Stimulated activated CD4-positive, alpha-beta T cell treated with anti-CD3 and anti-CD28 coated beads, TNF-alpha, amount 100 ng/mL, for 24 hours (primary cell): ENCODE results near the gene EXD3.
"Not testable (repeated sequence)": the region's sequence is repeated elsewhere in the genome, so short reads cannot be mapped to it uniquely, and the experiment has no call there.

Source experiments
- DNase-seq, 3 experiments: peaks; one replicate each; pipeline ENCODE4 v3.0.0-alpha.2; 2020; ENCODE audit warnings: low read depth in 3 of 3

EXD3 gene

GRCh38 chr9:137379761-137380161 lies 43.2 kb downstream of the EXD3 start:
- no peak for DNase-seq

DNA sequence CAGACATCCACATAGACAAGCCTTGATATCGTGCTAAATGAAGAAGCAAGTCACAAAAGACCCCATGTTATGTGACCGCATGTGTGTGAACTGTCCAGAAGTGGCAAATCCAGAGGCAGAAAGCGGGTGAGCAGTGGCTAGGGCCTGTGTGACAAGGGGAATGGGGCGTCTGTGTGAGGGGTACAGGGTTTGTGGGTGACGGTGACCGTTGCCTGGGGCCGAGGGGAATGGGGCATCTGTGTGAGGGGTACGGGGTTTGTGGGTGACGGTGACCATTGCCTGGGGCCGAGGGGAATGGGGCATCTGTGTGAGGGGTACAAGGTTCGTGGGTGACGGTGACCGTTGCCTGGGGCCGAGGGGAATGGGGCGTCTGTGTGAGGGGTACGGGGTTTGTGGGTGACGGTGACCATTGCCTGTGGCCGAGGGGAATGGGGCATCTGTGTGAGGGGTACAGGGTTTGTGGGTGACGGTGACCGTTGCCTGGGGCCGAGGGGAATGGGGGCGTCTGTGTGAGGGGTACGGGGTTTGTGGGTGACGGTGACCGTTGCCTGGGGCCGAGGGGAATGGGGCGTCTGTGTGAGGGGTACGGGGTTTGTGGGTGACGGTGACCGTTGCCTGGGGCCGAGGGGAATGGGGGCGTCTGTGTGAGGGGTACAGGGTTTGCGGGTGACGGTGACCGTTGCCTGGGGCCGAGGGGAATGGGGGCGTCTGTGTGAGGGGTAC lies 44.1 kb downstream of the EXD3 start:
- not testable (repeated sequence) for DNase-seq

- DNase-seq = no peak
These were observed 46.6 kb downstream of the EXD3 start for GRCh38 chr9:137376386-137376785.

GRCh38 chr9:137375321-137376058 lies 47.5 kb downstream of the EXD3 start:
- DNase-seq = no peak

- DNase-seq = no peak
These were observed 48.7 kb downstream of the EXD3 start for GRCh38 chr9:137374131-137374845.

DNA sequence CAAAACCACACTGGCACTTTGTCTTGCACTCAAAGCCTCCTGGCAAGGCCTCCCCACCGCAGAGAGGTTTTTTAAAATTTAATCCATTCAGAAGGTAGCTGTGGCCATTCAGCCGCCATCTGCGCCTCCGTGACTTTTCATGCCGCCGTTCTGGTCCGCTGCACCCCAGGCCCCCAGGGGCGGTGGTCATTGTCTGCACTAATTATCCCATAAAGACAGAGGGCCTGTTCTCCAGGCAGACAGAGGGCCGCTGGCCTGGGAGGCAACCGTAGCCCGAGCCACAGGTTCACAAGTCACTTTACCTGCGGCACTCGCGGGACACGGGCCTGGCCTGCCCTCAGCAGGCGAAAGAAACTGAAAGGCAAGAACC lies 49.4 kb downstream of the EXD3 start:
- DNase-seq = no peak

DNA sequence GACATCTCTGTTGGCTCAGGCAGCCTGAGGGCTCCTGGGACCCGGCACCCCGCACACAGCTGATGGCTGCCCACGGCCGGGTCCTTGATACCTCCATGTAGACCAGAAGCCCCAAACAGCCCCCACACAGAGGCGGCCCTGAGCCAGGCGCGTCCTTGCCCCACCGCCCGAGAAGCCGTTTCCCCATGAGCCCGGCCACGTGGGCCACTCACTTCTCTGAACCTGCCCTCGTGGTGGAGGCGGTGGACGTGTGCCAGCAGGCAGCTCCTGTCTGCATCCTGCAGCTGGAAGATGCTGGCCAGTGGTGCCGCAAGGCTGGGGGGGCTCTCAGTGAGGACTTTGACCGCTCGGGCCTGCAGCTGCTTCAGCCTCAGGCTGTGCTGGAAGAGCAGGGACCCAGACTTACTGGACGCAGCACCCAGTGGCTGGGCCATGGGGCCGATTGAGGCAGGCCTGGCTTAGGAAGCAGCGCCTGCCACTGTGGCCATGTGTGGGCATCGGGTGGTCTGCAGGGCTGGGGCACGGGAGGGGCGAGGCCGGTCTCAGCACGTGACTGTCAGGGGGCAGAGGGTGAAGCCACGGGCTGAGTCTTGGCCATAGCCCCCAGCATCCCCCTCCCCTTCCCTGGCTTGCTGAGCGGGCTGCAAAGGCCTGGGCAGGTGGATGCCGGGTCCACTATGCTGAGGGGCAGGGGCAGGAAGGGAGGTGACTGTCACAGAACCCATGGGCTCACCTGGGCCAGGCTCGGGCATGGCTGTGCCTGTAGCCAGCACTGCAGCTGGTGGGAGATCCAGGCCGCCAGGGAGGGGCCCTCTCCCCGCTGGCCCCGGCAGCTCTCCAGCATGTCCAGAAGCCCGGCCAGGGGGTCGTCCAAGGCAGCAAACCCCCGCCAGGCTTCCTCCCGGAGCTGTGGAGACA lies 50.0 kb downstream of the EXD3 start:
- no peak for DNase-seq

DNA sequence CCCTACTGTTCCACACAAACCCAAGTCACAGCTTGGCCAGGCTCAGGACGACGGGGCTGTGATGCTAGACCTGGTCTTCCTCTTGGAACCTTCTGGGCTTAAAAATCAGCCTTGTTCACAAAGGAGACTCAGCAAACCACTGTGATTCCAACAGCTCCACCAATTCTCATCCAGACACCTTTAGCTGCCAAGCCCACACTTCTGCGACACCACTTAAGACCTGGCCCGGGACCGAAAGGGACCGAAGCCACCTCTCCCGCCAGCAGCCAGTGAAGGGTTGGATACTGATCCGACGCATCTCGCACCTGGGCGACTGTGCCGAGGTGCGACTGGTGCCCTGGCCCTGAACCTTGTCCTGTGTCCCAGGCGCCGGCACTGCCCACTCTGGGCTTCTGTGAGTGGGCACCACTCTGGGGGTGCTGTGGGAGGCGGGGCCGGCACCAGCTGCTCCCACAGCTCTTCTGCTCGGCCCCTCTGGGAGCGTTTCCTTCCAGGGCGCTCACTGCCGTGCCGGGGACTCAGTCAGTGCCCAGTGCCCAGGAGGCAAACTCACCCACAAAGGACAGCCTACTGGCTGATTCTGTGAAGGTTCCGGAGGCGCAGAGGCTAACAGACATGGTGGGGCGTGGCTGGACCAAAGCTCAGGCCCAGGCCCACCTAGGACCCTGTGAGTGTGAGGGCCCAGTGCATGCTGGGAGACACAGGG lies 50.9 kb downstream of the EXD3 start:
- DNase-seq = no peak

DNA sequence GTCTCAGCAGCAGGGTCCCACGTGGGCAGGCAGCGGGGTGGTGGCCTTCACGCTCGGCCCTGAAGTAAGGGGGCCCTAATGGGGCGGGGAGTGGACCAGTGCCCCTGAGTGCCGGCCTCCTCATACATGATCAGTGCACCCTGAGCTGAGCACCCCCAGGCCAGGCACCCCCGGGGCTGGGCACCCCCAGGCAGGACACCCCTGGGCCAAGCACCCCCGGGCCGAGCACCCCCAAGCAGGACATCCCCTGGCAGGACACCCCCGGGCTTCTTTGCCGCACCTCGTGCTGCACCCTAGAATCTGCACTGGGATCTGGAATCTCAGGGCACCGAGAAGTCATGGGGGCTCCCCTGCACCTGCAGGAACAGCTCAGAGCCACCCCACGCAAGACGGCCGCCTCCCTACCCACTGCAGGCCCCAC lies 51.4 kb downstream of the EXD3 start:
- DNase-seq = no peak

- DNase-seq = no peak
These were observed 52.0 kb downstream of the EXD3 start for GRCh38 chr9:137370865-137371520.

- no peak for DNase-seq
These were observed 52.8 kb downstream of the EXD3 start for GRCh38 chr9:137369911-137370764.

DNA sequence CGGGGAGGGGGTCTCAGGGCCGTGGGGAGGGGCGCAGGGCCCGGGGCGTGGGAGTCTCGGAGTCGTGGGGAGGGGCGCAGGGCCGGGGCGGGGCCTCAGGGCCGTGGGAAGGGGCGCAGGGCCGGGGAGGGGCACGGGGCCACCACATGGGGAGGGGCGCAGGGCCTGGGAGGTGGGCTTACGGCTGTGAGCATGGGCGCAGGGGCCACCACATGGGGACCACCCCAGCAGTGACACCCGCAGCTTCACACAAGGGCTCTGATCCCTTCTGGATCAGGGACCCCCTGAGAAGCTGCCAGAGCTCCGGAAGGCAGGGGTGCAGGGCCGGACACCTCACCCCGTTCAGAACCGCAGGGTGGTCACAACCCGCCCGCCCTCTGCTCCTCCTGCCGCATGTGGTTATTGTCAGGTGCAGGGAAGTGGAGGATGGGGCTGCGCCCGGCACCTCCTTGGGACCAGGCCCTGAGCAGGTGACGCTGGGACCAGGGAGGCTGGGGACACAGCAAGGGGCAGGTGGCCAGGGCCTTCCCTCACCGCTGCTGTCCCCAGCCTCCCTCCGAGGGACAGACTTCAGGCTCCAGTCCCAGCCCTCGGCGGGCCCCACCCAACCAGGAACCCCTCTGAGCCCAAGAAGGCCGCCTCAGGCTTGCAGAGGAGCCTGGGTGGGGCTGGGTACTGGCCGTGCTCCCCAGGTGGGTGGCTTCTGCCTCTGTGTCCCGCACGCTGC lies 53.7 kb downstream of the EXD3 start:
- no peak for DNase-seq

DNA sequence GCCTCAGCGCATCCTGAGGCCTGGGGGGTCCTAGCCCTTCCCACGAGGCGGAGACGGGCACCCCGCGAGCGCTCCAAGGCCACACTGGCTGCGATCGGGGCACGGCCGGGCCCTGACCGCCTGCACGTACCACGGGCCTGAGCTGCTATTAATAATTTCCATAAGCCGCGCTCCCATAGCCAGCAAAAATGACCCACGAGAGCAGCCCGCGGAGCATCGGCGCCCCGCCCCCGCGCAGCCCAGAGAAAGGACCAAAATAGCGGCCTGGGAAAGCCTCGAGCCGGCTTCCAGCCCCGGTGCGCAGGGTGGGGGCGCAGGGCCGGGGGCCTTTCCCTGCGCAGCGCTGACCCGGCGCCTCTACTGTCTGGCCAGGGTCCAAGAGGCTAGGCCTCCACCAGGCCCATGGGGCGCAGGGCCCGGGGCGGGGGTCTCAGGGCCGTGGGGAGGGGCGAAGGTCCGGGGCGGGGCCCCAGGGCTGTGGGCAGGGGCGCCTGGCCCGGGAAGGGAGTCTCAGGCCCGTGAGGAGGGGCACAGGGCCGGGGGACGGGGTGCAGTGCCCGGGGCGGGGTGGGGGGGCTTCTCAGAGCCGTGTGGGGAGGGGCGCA lies 54.4 kb downstream of the EXD3 start:
- DNase-seq = no peak

GRCh38 chr9:137367506-137368430 lies 55.2 kb downstream of the EXD3 start:
- no peak for DNase-seq

DNA sequence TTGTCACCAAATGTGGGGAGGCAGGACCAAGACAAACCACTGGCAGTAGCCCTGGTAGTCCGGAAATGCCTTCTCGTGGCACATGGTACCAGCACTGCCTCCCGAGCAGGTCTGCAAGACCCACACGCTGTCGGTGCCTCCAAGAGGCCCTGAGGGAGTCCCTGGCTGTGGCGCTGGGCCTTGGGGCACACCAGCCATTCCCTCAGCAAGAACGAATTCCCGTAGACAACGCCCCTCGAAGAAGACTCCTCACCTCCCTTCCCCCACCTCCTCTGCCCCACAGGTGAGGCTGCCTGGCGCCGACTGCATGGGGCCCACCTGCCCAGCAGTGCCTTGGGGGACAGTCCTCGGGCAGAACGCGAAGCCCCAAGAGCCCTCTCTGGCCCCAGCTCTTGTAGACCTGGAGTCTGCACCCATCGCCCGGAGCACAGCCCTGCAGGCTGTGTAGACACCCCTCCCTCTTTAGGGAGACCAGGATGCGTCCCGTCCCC lies 56.0 kb downstream of the EXD3 start:
- no peak for DNase-seq

GRCh38 chr9:137366445-137366810 lies 56.5 kb downstream of the EXD3 start:
- DNase-seq = no peak
